Sigmoid colon (tissue), 7 donors: ENCODE results near the gene AADAT. TPM values are rescaled to one million over a fixed set of nuclear protein-coding genes. Genes with fewer than 3 reads are reported as not detected.

Source experiments
- DNase-seq: peaks from one replicate; pipeline ENCODE4 v3.0.0-alpha.2; 2019
- H3K27ac ChIP-seq, 4 donors: fragments of 200-600 bp; sonication (generic); one replicate each; pipeline ENCODE4 v1.5.1; 2016 to 2019; ENCODE audit warnings: mild to moderate bottlenecking in 1 of 4
- H3K27me3 ChIP-seq, 3 donors: fragments of 200-600 bp; sonication (generic); one replicate each; pipeline ENCODE4 v1.5.1; 2019; ENCODE audit warnings: mild to moderate bottlenecking in 1 of 3
- H3K36me3 ChIP-seq, 4 donors: fragments of 200-600 bp; sonication (generic); one replicate each; pipeline ENCODE4 v1.5.1; 2016 to 2019
- H3K4me1 ChIP-seq, 4 donors: fragments of 200-600 bp; sonication (generic); one replicate each; pipeline ENCODE4 v1.5.1; 2017 to 2019
- H3K4me3 ChIP-seq, 4 donors: fragments of 200-600 bp; sonication (generic); one replicate each; pipeline ENCODE4 v1.5.1; 2017 to 2019; ENCODE audit warnings: mild to moderate bottlenecking in 2 of 4, moderate library complexity in 1 of 4
- H3K9me3 ChIP-seq, 4 donors: fragments of 200-600 bp in 3 of 4; sonication (generic) in 3 of 4; one replicate each; pipeline versions ENCODE4 v1.5.1 to v1.6.1; 2013 to 2019
- CTCF ChIP-seq, 4 experiments: fragments of 450-650 bp in 3 of 4; fragments of 200-600 bp in 1 of 4; IDR thresholded peaks; one replicate each; pipeline ENCODE4 v1.5.1; 2016 to 2019; ENCODE audit warnings: antibody characterized with exemption in 4 of 4, mild to moderate bottlenecking in 3 of 4, moderate library complexity in 2 of 4
- EP300 ChIP-seq, 4 donors: sonication (generic); formaldehyde crosslinking; IDR thresholded peaks; one replicate each; pipeline ENCODE4 v1.6.1; 2017; ENCODE audit warnings: antibody characterized with exemption in 4 of 4
- POLR2A ChIP-seq, 2 donors: fragments of 450-650 bp; IDR thresholded peaks; one replicate each; pipeline ENCODE4 v1.6.1; 2016; ENCODE audit warnings: antibody characterized with exemption in 2 of 2, mild to moderate bottlenecking in 2 of 2, moderate library complexity in 2 of 2
- POLR2AphosphoS5 ChIP-seq, 4 donors: sonication (generic); formaldehyde crosslinking; IDR thresholded peaks; one replicate each; pipeline ENCODE4 v1.6.1; 2017; ENCODE audit warnings: antibody characterized with exemption in 4 of 4
- WGBS, 2 donors: extraction: QIAGEN DNeasy Blood & Tissue Kit; methylation state at CpG; one replicate each; pipeline ENCODE4 v1.1.7; 2013; 5-methylcytosine and 5-hydroxymethylcytosine counted together
- intact Hi-C: fragments of 100-400 bp; cut with DNase I; formaldehyde crosslinking; loops from one replicate; pipeline ENCODE4 v1.15.1; 2023
- polyA plus RNA-seq, 3 donors: library from polyadenylated mRNA; stranded (reverse); fragments of 200-250 nt; gene quantifications; one replicate each; pipeline ENCODE4 v1.2.3, GENCODE V29; 2013
- small RNA-seq, 3 donors: library from RNA; depleted of rRNA; stranded (forward); fragments of <200 nt; gene quantifications; one replicate each; pipeline ENCODE3, GENCODE V24; 2016
- total RNA-seq, 4 donors: library from RNA; depleted of rRNA; stranded (reverse); fragments of >200 nt; gene quantifications; one replicate each; pipeline ENCODE4 v1.1.0, GENCODE V29; 2016
- donor health status: healthy with polysubstance abuse.
- donor health status: Bipolar disorder and iron deficiency.
- donor health status: healthy.

AADAT gene
- total and polyA plus RNA-seq, 7 donors: 0.92 to 12.7 (median 4.3) TPM

GRCh38 chr4:170015285-170015684, 74.5 kb downstream of the AADAT start:
- Histone ChIP-seq H3K4me3 (no peak overlapping the region), H3K4me1 (peaks cover 0 to 5% (median 0%) of the 10 kb centered on the region in 4 donors), H3K27ac (no peak overlapping the region), H3K9me3 (no peaks in the 10 kb centered on the region), H3K27me3 (no peaks in the 10 kb centered on the region), H3K36me3 (no peaks in the 10 kb centered on the region)
- 80 to 85% methylated on average over 4 of the region's 4 CpGs for WGBS, 2 donors
- no peak for DNase-seq
- TF ChIP-seq EP300 (IDR thresholded peaks at IDR 0.05) (no peak), POLR2AphosphoS5 (IDR thresholded peaks at IDR 0.05) (no peak), CTCF (IDR thresholded peaks at IDR 0.05) (no peak), POLR2A (IDR thresholded peaks at IDR 0.05) (no peak)
- intact Hi-C loops: no loop called here

GRCh38 chr4:170014359-170015011, 75.3 kb downstream of the AADAT start:
- 75 to 81% methylated on average over 6 of the region's 6 CpGs for WGBS, 2 donors
- DNase-seq: no peak
- H3K27me3 ChIP-seq: no peaks in the 10 kb centered on the region
- intact Hi-C loops: no loop called here
- TF ChIP-seq POLR2A (IDR thresholded peaks at IDR 0.05) (no peak), EP300 (IDR thresholded peaks at IDR 0.05) (no peak), CTCF (IDR thresholded peaks at IDR 0.05) (no peak), POLR2AphosphoS5 (IDR thresholded peaks at IDR 0.05) (no peak)
- H3K4me1 ChIP-seq: peaks cover 0 to 5% (median 0%) of the 10 kb centered on the region in 4 donors
- H3K4me3 ChIP-seq: no peak overlapping the region
- no peaks in the 10 kb centered on the region for H3K9me3 ChIP-seq
- H3K36me3 ChIP-seq: no peaks in the 10 kb centered on the region
- H3K27ac ChIP-seq: no peak overlapping the region

GRCh38 chr4:170012629-170012958, 77.2 kb downstream of the AADAT start:
- Histone ChIP-seq H3K27me3 (no peaks in the 10 kb centered on the region), H3K4me1 (peaks cover 0 to 6% (median 2%) of the 10 kb centered on the region in 4 donors), H3K27ac (no peak overlapping the region), H3K4me3 (no peak overlapping the region), H3K36me3 (no peaks in the 10 kb centered on the region), H3K9me3 (no peaks in the 10 kb centered on the region)
- DNase-seq: no peak
- intact Hi-C loops: no loop called here
- TF ChIP-seq POLR2A (IDR thresholded peaks at IDR 0.05) (no peak), POLR2AphosphoS5 (IDR thresholded peaks at IDR 0.05) (no peak), EP300 (IDR thresholded peaks at IDR 0.05) (no peak), CTCF (IDR thresholded peaks at IDR 0.05) (no peak)
- WGBS, 2 donors: 96% methylated on average over 2 of the region's 2 CpGs

GRCh38 chr4:170011921-170012628, 77.7 kb downstream of the AADAT start:
- H3K9me3 ChIP-seq: no peaks in the 10 kb centered on the region
- TF ChIP-seq POLR2AphosphoS5 (IDR thresholded peaks at IDR 0.05): no peak
- no peak for TF ChIP-seq CTCF (IDR thresholded peaks at IDR 0.05)
- no peak for TF ChIP-seq EP300 (IDR thresholded peaks at IDR 0.05)
- no peak for TF ChIP-seq POLR2A (IDR thresholded peaks at IDR 0.05)

More at GRCh38 chr4:170011921-170012628, 77.7 kb downstream of the AADAT start:
- Histone ChIP-seq H3K4me1 (peaks cover 0 to 6% (median 2%) of the 10 kb centered on the region in 4 donors), H3K36me3 (no peaks in the 10 kb centered on the region), H3K4me3 (no peak overlapping the region), H3K27ac (no peak overlapping the region), H3K27me3 (no peaks in the 10 kb centered on the region)
- intact Hi-C loops: no loop called here
- 57 to 74% methylated on average over 7 of the region's 7 CpGs for WGBS, 2 donors
- no peak for DNase-seq

Small RNA genes lying within 50 kb of the gene (small RNA-seq; reads per million reads assigned to genes)
- 0 reads per million in 3 donors for gene APOBEC3AP1

Other genes starting within 250 kb of the AADAT start
- gene MFAP3L, start 63.6 kb downstream of the AADAT start, total RNA-seq: 10 to 100 TPM in 1 of 4 donors, 1 to 10 TPM in 3; 4.9 to 14.7 (median 5.8) TPM
- 1 to 10 TPM in 2 of 3 donors, under 1 TPM in 1; 0.60 to 1.4 (median 1.1) TPM for gene MFAP3L, start 63.6 kb downstream of the AADAT start, polyA plus RNA-seq